Endodermal cell (in vitro differentiated cells): ENCODE data around the gene RASGRP3. TPM values are rescaled to one million over a fixed set of nuclear protein-coding genes. Genes with fewer than 3 reads are reported as not detected.

ENCODE experiments used
- DNase-seq: peaks from one replicate; pipeline ENCODE4 v3.0.0-alpha.2; 2017
- H3K27ac ChIP-seq: 2 replicates; pipeline ENCODE4 v1.5.1; 2013; ENCODE audit warnings: mild to moderate bottlenecking, low read depth, low read length, moderate library complexity
- H3K27me3 ChIP-seq: 2 replicates; pipeline ENCODE4 v1.6.1; 2013; ENCODE audit warnings: mild to moderate bottlenecking, low read length, moderate library complexity; ENCODE audit not compliant: insufficient read depth, control insufficient read depth, poor library complexity, severe bottlenecking
- H3K36me3 ChIP-seq: 2 replicates; pipeline ENCODE4 v1.7.0; 2013; ENCODE audit warnings: mild to moderate bottlenecking, low read length, moderate library complexity; ENCODE audit not compliant: control insufficient read depth, insufficient read depth
- H3K4me1 ChIP-seq: one replicate; pipeline ENCODE4 v1.7.0; 2013; ENCODE audit warnings: low read length; ENCODE audit not compliant: control insufficient read depth, insufficient read depth
- H3K4me3 ChIP-seq: 2 replicates; pipeline ENCODE4 v1.5.1; 2013; ENCODE audit warnings: mild to moderate bottlenecking, low read length, moderate library complexity
- H3K9ac ChIP-seq: 2 replicates; pipeline ENCODE4 v1.6.1; 2013; ENCODE audit warnings: mild to moderate bottlenecking, low read length, moderate library complexity; ENCODE audit not compliant: poor library complexity, severe bottlenecking; ENCODE audit errors: extremely low read depth
- H3K9me3 ChIP-seq: 2 replicates; pipeline ENCODE4 v1.6.1; 2013; ENCODE audit warnings: mild to moderate bottlenecking, low read length, moderate library complexity; ENCODE audit not compliant: control insufficient read depth
- H3K27ac Mint-ChIP-seq: 2 replicates; pipeline ENCODE4 v1.8.0; 2020; ENCODE audit warnings: mixed read lengths
- H3K27me3 Mint-ChIP-seq: 2 replicates; pipeline ENCODE4 v1.8.0; 2021; ENCODE audit warnings: mild to moderate bottlenecking, mixed read lengths; ENCODE audit not compliant: insufficient read depth
- H3K36me3 Mint-ChIP-seq: 2 replicates; pipeline ENCODE4 v1.8.0; 2020; ENCODE audit warnings: low read depth, mixed read lengths
- H3K4me1 Mint-ChIP-seq: 2 replicates; pipeline ENCODE4 v1.8.0; 2020; ENCODE audit warnings: mixed read lengths
- H3K4me3 Mint-ChIP-seq: 2 replicates; pipeline ENCODE4 v1.8.0; 2020; ENCODE audit warnings: mild to moderate bottlenecking, moderate library complexity, mixed read lengths
- H3K9me3 Mint-ChIP-seq: 2 replicates; pipeline ENCODE4 v1.8.0; 2020; ENCODE audit warnings: mild to moderate bottlenecking, mixed read lengths
- CTCF ChIP-seq: fragments of 200-600 bp; sonication (generic); conservative IDR thresholded peaks from 2 replicates; pipeline ENCODE4 v1.5.0; 2021; ENCODE audit warnings: antibody characterized with exemption, mild to moderate bottlenecking
- WGBS, 2 experiments: methylation state at CpG; one replicate each; pipeline versions ENCODE4 v1.1.5 to v1.1.7; 2013; ENCODE audit warnings: missing lambda C conversion rate in 2 of 2, mixed read lengths in 1 of 2; ENCODE audit not compliant: insufficient coverage in 1 of 2, insufficient read length in 1 of 2; 5-methylcytosine and 5-hydroxymethylcytosine counted together
- total RNA-seq, 2 donors: library from RNA; stranded (reverse); fragmentation: NEBNext Ultra II Directional in 1 of 2; extraction: Animal tissue kit (Norgen Biotek cat#: 25700) in 1 of 2; gene quantifications; 2 replicates in 1 of 2; 3 replicates in 1 of 2; pipeline ENCODE4 v1.2.1, GENCODE V29; 2021

Gene RASGRP3
- total RNA-seq, 2 donors from 2014 or later = 0.29 TPM; not detected in 1

GRCh38 chr2:33451214-33451613, 25.2 kb upstream of the RASGRP3 start:
- TF ChIP-seq CTCF = no peak
- no peak for DNase-seq
- H3K4me3 Mint-ChIP-seq = no peak overlapping the region
- H3K4me1 Mint-ChIP-seq = no peaks in the 10 kb centered on the region
- H3K27me3 Mint-ChIP-seq = no peaks in the 10 kb centered on the region
- no peak overlapping the region for H3K27ac ChIP-seq
- 88% methylated on average over 1 of the region's 1 CpG; no CpG with 5 or more reads in 1 of the 2 experiments for WGBS, 2 experiments
- peaks cover 19% of the 10 kb centered on the region for H3K9me3 ChIP-seq
- H3K9ac ChIP-seq = no peak overlapping the region
- H3K36me3 Mint-ChIP-seq = no peaks in the 10 kb centered on the region
- no peaks in the 10 kb centered on the region for H3K36me3 ChIP-seq
- H3K4me1 ChIP-seq = no peaks in the 10 kb centered on the region
- H3K4me3 ChIP-seq = no peak overlapping the region
- no peak overlapping the region for H3K27ac Mint-ChIP-seq
- peaks cover 13% of the 10 kb centered on the region for H3K9me3 Mint-ChIP-seq
- H3K27me3 ChIP-seq = no peaks in the 10 kb centered on the region

GRCh38 chr2:33451825-33452224, 24.6 kb upstream of the RASGRP3 start:
- Histone ChIP-seq H3K4me3 (no peak overlapping the region), H3K9ac (no peak overlapping the region), H3K27ac (no peak overlapping the region), H3K36me3 (no peaks in the 10 kb centered on the region), H3K9me3 (peaks cover 19% of the 10 kb centered on the region), H3K4me1 (no peaks in the 10 kb centered on the region), H3K27me3 (no peaks in the 10 kb centered on the region)
- TF ChIP-seq CTCF = no peak
- Mint-ChIP-seq H3K27me3 (no peaks in the 10 kb centered on the region), H3K27ac (no peak overlapping the region), H3K4me1 (no peaks in the 10 kb centered on the region), H3K36me3 (no peaks in the 10 kb centered on the region), H3K9me3 (peaks cover 13% of the 10 kb centered on the region), H3K4me3 (no peak overlapping the region)
- DNase-seq = no peak
- 100% methylated on average over 1 of the region's 1 CpG; no CpG with 5 or more reads in 1 of the 2 experiments for WGBS, 2 experiments

- no peak overlapping the region for H3K4me3 Mint-ChIP-seq
- Histone ChIP-seq H3K4me3 (no peak overlapping the region), H3K27ac (no peak overlapping the region), H3K27me3 (no peaks in the 10 kb centered on the region), H3K4me1 (no peaks in the 10 kb centered on the region), H3K9me3 (peaks cover 19% of the 10 kb centered on the region), H3K9ac (no peak overlapping the region), H3K36me3 (no peaks in the 10 kb centered on the region)
- no peak for DNase-seq
- no peaks in the 10 kb centered on the region for H3K27me3 Mint-ChIP-seq
- H3K9me3 Mint-ChIP-seq = peaks cover 13% of the 10 kb centered on the region
- H3K36me3 Mint-ChIP-seq = no peaks in the 10 kb centered on the region
- TF ChIP-seq CTCF = no peak
- peaks cover 2% of the 10 kb centered on the region for H3K4me1 Mint-ChIP-seq
- no peak overlapping the region for H3K27ac Mint-ChIP-seq
Measured at GRCh38 chr2:33452545-33452944, 23.9 kb upstream of the RASGRP3 start.
